WTC11 (cell line): Measurements from ENCODE around the gene PLSCR4. TPM values are rescaled to one million over a fixed set of nuclear protein-coding genes. Genes with fewer than 3 reads are reported as not detected.

ENCODE experiments used
- ATAC-seq: fragments of 200-7000 bp; cut with Tn5 transposase; 2 replicates; pipeline ENCODE4 v1.10.0; 2021; ENCODE audit warnings: mild to moderate bottlenecking, moderate library complexity
- CTCF ChIA-PET: fragments of 300-600 bp; sonication (Branson Sonifier 250); formaldehyde crosslinking; loops from one replicate; lab custom pipeline; 2021; ENCODE audit warnings: antibody characterized with exemption; lab: Charles Lee
- POLR2A ChIA-PET: fragments of 350-600 bp; sonication (Branson Sonifier 250); formaldehyde crosslinking; loops from one replicate; lab custom pipeline; 2021; ENCODE audit warnings: antibody characterized with exemption; lab: Charles Lee
- DNase-seq: peaks from one replicate; pipeline ENCODE4 v3.0.0; 2021; ENCODE audit warnings: low spot score
- H3K27ac Mint-ChIP-seq: 2 replicates; pipeline ENCODE4 v1.8.0; 2021; ENCODE audit warnings: mixed read lengths
- H3K27me3 Mint-ChIP-seq: 2 replicates; pipeline ENCODE4 v1.8.0; 2021; ENCODE audit warnings: low read depth, mild to moderate bottlenecking, moderate library complexity, mixed read lengths
- H3K36me3 Mint-ChIP-seq: 2 replicates; pipeline ENCODE4 v1.8.0; 2021; ENCODE audit warnings: mixed read lengths
- H3K4me1 Mint-ChIP-seq: 2 replicates; pipeline ENCODE4 v1.8.0; 2022; ENCODE audit warnings: mixed read lengths
- H3K4me3 Mint-ChIP-seq: 2 replicates; pipeline ENCODE4 v1.8.0; 2021; ENCODE audit warnings: mild to moderate bottlenecking, moderate library complexity, mixed read lengths
- H3K9me3 Mint-ChIP-seq: 2 replicates; pipeline ENCODE4 v1.8.0; 2021; ENCODE audit warnings: mixed read lengths
- CREB1 ChIP-seq: sonication (generic); formaldehyde crosslinking; IDR thresholded peaks from 2 replicates; pipeline ENCODE4 v1.8.0; 2023; ENCODE audit warnings: mild to moderate bottlenecking, missing genetic modification reagents
- CREM ChIP-seq: sonication (generic); formaldehyde crosslinking; IDR thresholded peaks from 2 replicates; pipeline ENCODE4 v1.8.1; 2022; ENCODE audit warnings: mild to moderate bottlenecking, missing genetic modification reagents, moderate library complexity
- ESRRA ChIP-seq: sonication (generic); formaldehyde crosslinking; IDR thresholded peaks from 2 replicates; pipeline ENCODE4 v1.8.1; 2022; ENCODE audit warnings: mild to moderate bottlenecking, missing genetic modification reagents, borderline replicate concordance
- GABPB1 ChIP-seq: sonication (generic); formaldehyde crosslinking; IDR thresholded peaks from 2 replicates; pipeline ENCODE4 v1.8.1; 2023; ENCODE audit warnings: mild to moderate bottlenecking, missing genetic modification reagents
- HMGA2 ChIP-seq: fragments of 250-450 bp; sonication (Bioruptor Pico); IDR thresholded peaks from 2 replicates; pipeline ENCODE4 v1.4.0; 2021; ENCODE audit warnings: mild to moderate bottlenecking, moderate library complexity
- NR1H2 ChIP-seq: sonication (generic); formaldehyde crosslinking; IDR thresholded peaks from 2 replicates; pipeline ENCODE4 v1.9.0; 2021; ENCODE audit warnings: mild to moderate bottlenecking, moderate library complexity, missing genetic modification reagents
- NR3C1 ChIP-seq: sonication (generic); formaldehyde crosslinking; conservative IDR thresholded peaks from 2 replicates; pipeline ENCODE4 v1.8.1; 2023; ENCODE audit warnings: low read depth, mild to moderate bottlenecking, missing genetic modification reagents
- SMAD4 ChIP-seq: sonication (generic); formaldehyde crosslinking; IDR thresholded peaks from 2 replicates; pipeline ENCODE4 v1.8.0; 2022; ENCODE audit warnings: mild to moderate bottlenecking, missing genetic modification reagents
- TEAD1 ChIP-seq: sonication (generic); formaldehyde crosslinking; IDR thresholded peaks from 2 replicates; pipeline ENCODE4 v1.8.0; 2022; ENCODE audit warnings: mild to moderate bottlenecking, missing genetic modification reagents
- TP53 ChIP-seq: sonication (generic); formaldehyde crosslinking; IDR thresholded peaks from 2 replicates; pipeline ENCODE4 v1.8.1; 2023; ENCODE audit warnings: mild to moderate bottlenecking, missing genetic modification reagents
- ZNF232 ChIP-seq: sonication (generic); formaldehyde crosslinking; IDR thresholded peaks from 2 replicates; pipeline ENCODE4 v1.8.0; 2022; ENCODE audit warnings: mild to moderate bottlenecking, missing genetic modification reagents
- total RNA-seq: library from RNA; stranded (reverse); gene quantifications from 3 replicates; pipeline ENCODE4 v1.2.3, GENCODE V29; 2021
- TF ChIP-seq, protein P1 (sequence below): sonication (generic); formaldehyde crosslinking; IDR thresholded peaks from 2 replicates; pipeline ENCODE4 v1.8.1; 2023; ENCODE audit warnings: mild to moderate bottlenecking, missing genetic modification reagents
- TF ChIP-seq, protein P2 (sequence below): sonication (generic); formaldehyde crosslinking; IDR thresholded peaks from 2 replicates; pipeline ENCODE4 v1.8.1; 2022; ENCODE audit warnings: mild to moderate bottlenecking, missing genetic modification reagents, moderate library complexity, borderline replicate concordance
- TF ChIP-seq, protein P3 (sequence below): sonication (generic); formaldehyde crosslinking; IDR thresholded peaks from 2 replicates; pipeline ENCODE4 v1.8.1; 2022; ENCODE audit warnings: low read depth, missing genetic modification reagents, borderline replicate concordance
- TF ChIP-seq, protein P4 (sequence below): sonication (generic); formaldehyde crosslinking; IDR thresholded peaks from 2 replicates; pipeline ENCODE4 v1.8.0; 2023; ENCODE audit warnings: mild to moderate bottlenecking, missing genetic modification reagents
- TF ChIP-seq, protein P5 (sequence below): fragments of 250-450 bp; sonication (Bioruptor Pico); conservative IDR thresholded peaks from 2 replicates; pipeline ENCODE4 v1.9.0; 2021; ENCODE audit warnings: mild to moderate bottlenecking

The PLSCR4 gene
- total RNA-seq, 1 experiment from 2014 or later, result 3.5 TPM

DNA sequence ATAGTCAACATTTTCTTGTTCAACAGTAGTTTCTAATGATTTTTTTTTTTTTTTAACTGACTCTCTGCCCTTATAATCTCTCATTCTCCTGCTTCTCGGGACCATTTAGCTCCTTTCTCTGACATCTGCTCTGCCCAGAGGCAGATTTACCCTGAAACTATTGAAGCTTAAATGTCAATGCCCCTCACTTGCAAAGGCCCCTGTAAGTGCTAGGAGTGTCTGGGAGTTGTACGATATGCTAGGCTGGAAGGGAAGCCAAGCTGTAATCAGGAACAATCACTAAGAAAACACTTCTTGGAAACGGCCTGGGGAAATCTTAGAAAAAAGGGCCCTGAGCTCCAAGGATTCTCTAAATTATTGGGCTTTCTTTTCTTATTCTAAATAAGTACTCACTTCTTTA, 84.1 kb downstream of the PLSCR4 start:
- CTCF ChIA-PET, result interaction anchor here (0.5 to 2.3 kb wide), 3 partner anchors 21 to 101 kb away, joined by 3 to 8 read pairs (median 3); no protein-coding TSS in a partner anchor
- no peak for DNase-seq
- H3K9me3 Mint-ChIP-seq, result peaks cover 6% of the 10 kb centered on the region
- no peak overlapping the region for H3K4me3 Mint-ChIP-seq
- no peak for TF ChIP-seq GABPB1 (CRISPR knock-in tag)
- no peak for TF ChIP-seq TEAD1 (CRISPR knock-in tag)
- POLR2A ChIA-PET, result no interaction called here
- H3K27me3 Mint-ChIP-seq, result peaks cover 14% of the 10 kb centered on the region
- no peaks in the 10 kb centered on the region for H3K36me3 Mint-ChIP-seq
- ATAC-seq, result no peak
- no peak overlapping the region for H3K27ac Mint-ChIP-seq
- peaks cover 38% of the 10 kb centered on the region for H3K4me1 Mint-ChIP-seq

DNA sequence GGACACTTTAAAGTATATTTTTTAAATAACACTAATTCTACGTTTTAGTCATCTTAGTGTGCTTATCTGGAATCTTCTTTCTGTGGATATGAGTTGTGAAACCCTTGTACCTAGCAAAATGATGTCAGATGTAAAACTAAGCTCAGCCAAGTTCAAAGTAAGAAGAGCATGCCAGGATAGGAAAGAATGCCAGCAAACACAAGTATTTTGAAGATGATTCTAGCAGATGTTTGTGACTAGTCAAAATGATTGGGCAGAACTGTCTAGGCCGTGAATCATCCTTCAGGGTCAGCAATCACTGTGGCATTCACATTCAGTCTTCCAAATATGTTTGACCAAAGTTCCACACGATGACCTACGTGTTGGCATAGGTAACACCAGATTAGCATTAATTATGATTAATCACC, 84.5 kb downstream of the PLSCR4 start:
- H3K27me3 Mint-ChIP-seq, result peaks cover 16% of the 10 kb centered on the region
- no peaks in the 10 kb centered on the region for H3K36me3 Mint-ChIP-seq
- ATAC-seq (no peak), DNase-seq (no peak)
- TF ChIP-seq, protein P1, sequence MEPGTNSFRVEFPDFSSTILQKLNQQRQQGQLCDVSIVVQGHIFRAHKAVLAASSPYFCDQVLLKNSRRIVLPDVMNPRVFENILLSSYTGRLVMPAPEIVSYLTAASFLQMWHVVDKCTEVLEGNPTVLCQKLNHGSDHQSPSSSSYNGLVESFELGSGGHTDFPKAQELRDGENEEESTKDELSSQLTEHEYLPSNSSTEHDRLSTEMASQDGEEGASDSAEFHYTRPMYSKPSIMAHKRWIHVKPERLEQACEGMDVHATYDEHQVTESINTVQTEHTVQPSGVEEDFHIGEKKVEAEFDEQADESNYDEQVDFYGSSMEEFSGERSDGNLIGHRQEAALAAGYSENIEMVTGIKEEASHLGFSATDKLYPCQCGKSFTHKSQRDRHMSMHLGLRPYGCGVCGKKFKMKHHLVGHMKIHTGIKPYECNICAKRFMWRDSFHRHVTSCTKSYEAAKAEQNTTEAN (CRISPR knock-in tag), result no peak
- TF ChIP-seq, protein P2, sequence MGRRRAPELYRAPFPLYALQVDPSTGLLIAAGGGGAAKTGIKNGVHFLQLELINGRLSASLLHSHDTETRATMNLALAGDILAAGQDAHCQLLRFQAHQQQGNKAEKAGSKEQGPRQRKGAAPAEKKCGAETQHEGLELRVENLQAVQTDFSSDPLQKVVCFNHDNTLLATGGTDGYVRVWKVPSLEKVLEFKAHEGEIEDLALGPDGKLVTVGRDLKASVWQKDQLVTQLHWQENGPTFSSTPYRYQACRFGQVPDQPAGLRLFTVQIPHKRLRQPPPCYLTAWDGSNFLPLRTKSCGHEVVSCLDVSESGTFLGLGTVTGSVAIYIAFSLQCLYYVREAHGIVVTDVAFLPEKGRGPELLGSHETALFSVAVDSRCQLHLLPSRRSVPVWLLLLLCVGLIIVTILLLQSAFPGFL (CRISPR knock-in tag), result no peak
- TF ChIP-seq, protein P3, sequence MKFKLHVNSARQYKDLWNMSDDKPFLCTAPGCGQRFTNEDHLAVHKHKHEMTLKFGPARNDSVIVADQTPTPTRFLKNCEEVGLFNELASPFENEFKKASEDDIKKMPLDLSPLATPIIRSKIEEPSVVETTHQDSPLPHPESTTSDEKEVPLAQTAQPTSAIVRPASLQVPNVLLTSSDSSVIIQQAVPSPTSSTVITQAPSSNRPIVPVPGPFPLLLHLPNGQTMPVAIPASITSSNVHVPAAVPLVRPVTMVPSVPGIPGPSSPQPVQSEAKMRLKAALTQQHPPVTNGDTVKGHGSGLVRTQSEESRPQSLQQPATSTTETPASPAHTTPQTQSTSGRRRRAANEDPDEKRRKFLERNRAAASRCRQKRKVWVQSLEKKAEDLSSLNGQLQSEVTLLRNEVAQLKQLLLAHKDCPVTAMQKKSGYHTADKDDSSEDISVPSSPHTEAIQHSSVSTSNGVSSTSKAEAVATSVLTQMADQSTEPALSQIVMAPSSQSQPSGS, result no peak
- TF ChIP-seq NR3C1 (CRISPR knock-in tag), result no peak
- no peak for TF ChIP-seq CREM
- no peak for TF ChIP-seq HMGA2 (CRISPR knock-in tag)
- TF ChIP-seq, protein P4, sequence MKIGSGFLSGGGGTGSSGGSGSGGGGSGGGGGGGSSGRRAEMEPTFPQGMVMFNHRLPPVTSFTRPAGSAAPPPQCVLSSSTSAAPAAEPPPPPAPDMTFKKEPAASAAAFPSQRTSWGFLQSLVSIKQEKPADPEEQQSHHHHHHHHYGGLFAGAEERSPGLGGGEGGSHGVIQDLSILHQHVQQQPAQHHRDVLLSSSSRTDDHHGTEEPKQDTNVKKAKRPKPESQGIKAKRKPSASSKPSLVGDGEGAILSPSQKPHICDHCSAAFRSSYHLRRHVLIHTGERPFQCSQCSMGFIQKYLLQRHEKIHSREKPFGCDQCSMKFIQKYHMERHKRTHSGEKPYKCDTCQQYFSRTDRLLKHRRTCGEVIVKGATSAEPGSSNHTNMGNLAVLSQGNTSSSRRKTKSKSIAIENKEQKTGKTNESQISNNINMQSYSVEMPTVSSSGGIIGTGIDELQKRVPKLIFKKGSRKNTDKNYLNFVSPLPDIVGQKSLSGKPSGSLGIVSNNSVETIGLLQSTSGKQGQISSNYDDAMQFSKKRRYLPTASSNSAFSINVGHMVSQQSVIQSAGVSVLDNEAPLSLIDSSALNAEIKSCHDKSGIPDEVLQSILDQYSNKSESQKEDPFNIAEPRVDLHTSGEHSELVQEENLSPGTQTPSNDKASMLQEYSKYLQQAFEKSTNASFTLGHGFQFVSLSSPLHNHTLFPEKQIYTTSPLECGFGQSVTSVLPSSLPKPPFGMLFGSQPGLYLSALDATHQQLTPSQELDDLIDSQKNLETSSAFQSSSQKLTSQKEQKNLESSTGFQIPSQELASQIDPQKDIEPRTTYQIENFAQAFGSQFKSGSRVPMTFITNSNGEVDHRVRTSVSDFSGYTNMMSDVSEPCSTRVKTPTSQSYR (CRISPR knock-in tag), result no peak
- TF ChIP-seq TP53 (CRISPR knock-in tag), result no peak
- TF ChIP-seq CREB1, result no peak
- no peak for TF ChIP-seq ESRRA (CRISPR knock-in tag)
- TF ChIP-seq, protein P5, sequence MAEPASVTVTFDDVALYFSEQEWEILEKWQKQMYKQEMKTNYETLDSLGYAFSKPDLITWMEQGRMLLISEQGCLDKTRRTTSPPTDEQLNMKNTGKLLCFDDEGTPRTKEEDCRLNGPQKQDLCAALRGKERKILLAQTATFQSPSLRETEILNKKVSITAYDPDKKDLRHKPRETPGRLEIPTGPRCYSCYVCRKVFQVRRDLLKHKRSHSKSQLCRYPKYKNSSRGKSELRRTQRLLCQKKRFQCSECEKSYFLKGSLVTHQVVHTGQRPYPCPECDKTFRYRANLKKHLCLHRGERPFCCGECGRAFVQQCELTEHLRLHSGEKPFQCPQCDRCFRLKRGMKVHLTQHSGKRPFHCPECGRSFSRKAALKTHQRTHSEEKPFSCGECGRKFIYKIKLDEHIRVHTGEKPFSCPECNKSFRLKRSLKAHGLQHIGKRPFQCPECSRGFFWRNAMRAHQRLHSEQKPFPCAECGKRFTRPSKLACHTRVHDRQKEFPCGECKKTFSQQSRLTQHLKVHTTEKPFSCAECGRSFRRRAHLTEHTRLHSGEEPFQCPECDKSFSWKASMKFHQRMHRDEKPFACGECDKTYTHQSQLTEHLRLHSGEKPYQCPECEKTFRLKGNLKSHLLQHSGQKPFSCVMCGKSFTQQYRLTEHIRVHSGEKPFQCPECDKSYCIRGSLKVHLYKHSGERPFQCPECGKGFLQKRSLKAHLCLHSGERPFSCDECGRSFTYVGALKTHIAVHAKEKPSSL (CRISPR knock-in tag), result no peak
- TF ChIP-seq NR1H2 (CRISPR knock-in tag), result no peak
- TF ChIP-seq GABPB1 (CRISPR knock-in tag), result no peak
- TF ChIP-seq SMAD4 (CRISPR knock-in tag), result no peak
- TF ChIP-seq ZNF232 (CRISPR knock-in tag), result no peak
- POLR2A ChIA-PET, result no interaction called here
- peaks cover 6% of the 10 kb centered on the region for H3K9me3 Mint-ChIP-seq
- H3K4me3 Mint-ChIP-seq, result no peak overlapping the region
- CTCF ChIA-PET, result interaction anchor here (0.5 to 2.3 kb wide), 3 partner anchors 22 to 101 kb away, joined by 3 to 8 read pairs (median 3); no protein-coding TSS in a partner anchor
- H3K4me1 Mint-ChIP-seq, result peaks cover 42% of the 10 kb centered on the region
- H3K27ac Mint-ChIP-seq, result no peak overlapping the region
